Hepatic stellate cell (primary cell): ENCODE measurements around the gene RIBC2.
"Not testable (repeated sequence)": the region's sequence is repeated elsewhere in the genome, so short reads cannot be mapped to it uniquely, and the experiment has no call there.

ENCODE experiments used
- DNase-seq: peaks from one replicate; pipeline ENCODE4 v3.0.0; 2011; ENCODE audit warnings: low spot score

Gene RIBC2

GRCh38 chr22:45425101-45425500 is 11.6 kb downstream of the RIBC2 start:
- no peak for DNase-seq

- no peak for DNase-seq
Observed at GRCh38 chr22:45425531-45426265, 12.2 kb downstream of the RIBC2 start.

GRCh38 chr22:45426387-45426786 is 12.9 kb downstream of the RIBC2 start:
- no peak for DNase-seq

GRCh38 chr22:45427114-45427513 is 13.6 kb downstream of the RIBC2 start:
- no peak for DNase-seq

- no peak for DNase-seq
Observed at GRCh38 chr22:45428391-45429385, 15.2 kb downstream of the RIBC2 start.

- DNase-seq, result no peak
Observed at GRCh38 chr22:45429424-45429823, 15.9 kb downstream of the RIBC2 start.

- DNase-seq, result no peak
Observed at GRCh38 chr22:45429981-45430775, 16.7 kb downstream of the RIBC2 start.

- DNase-seq, result no peak
Observed at GRCh38 chr22:45430871-45431270, 17.4 kb downstream of the RIBC2 start.

- no peak for DNase-seq
Observed at GRCh38 chr22:45434981-45435380, 21.5 kb downstream of the RIBC2 start.

GRCh38 chr22:45435544-45436139 is 22.1 kb downstream of the RIBC2 start:
- peak; percentile 85 for DNase-seq

- DNase-seq, result not testable (repeated sequence)
Observed at GRCh38 chr22:45436871-45437517, 23.5 kb downstream of the RIBC2 start.

- DNase-seq, result no peak
Observed at GRCh38 chr22:45438336-45438735, 24.8 kb downstream of the RIBC2 start.

GRCh38 chr22:45440688-45441087 is 27.2 kb downstream of the RIBC2 start:
- not testable (repeated sequence) for DNase-seq

GRCh38 chr22:45441138-45441537 is 27.6 kb downstream of the RIBC2 start:
- DNase-seq, result peak; percentile 71

GRCh38 chr22:45442116-45442515 is 28.6 kb downstream of the RIBC2 start:
- no peak for DNase-seq

- DNase-seq, result no peak
Observed at GRCh38 chr22:45444168-45444567, 30.7 kb downstream of the RIBC2 start.

GRCh38 chr22:45445031-45445710 is 31.7 kb downstream of the RIBC2 start:
- DNase-seq, result no peak

GRCh38 chr22:45446216-45446615 is 32.7 kb downstream of the RIBC2 start:
- no peak for DNase-seq

- not testable (repeated sequence) for DNase-seq
Observed at GRCh38 chr22:45447596-45447995, 34.1 kb downstream of the RIBC2 start.

GRCh38 chr22:45448431-45448830 is 34.9 kb downstream of the RIBC2 start:
- no peak for DNase-seq

GRCh38 chr22:45449442-45449841 is 35.9 kb downstream of the RIBC2 start:
- DNase-seq, result not testable (repeated sequence)
